Nucleus accumbens (tissue), 56 donors: Measurements from ENCODE around the gene LRMDA.

ENCODE experiments used
- DNase-seq, 56 donors: peaks; one replicate each; lab custom pipeline; 2025; lab: John Stamatoyannopoulos, UW

Gene LRMDA

DNA sequence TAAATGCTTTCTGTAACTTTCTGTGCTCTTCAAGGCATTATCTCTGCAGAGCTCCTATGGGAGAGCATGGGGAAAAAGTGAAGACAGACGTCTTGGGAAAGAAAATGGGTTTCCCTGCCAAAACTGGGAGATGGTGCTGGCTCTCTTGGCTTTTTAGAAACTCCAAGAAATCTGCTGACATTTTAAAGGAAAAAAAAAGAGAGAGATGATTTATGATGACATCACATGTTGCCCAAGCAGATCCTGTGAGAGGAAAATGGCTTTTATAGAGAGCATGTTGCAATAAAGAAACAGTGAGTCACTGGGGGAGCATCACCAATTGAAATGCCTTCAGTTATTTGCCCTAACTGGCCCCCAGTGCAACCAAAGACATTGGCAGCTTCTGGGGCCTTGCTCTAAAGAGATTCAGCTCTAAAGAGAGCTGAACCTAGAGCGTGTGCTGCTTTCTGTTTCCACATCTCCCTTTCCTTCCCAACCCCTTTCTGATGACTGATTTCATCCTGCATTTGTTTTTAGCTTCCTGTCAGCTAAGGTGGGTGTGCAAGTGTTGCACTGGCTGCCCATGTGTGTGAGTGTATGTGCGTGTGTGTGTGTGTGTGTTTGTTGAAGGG is 37.7 kb downstream of the LRMDA start:
- DNase-seq: peak in 1 of 56 donors; percentile 3

- DNase-seq: no peak
Measured at GRCh38 chr10:75470901-75471300, 39.5 kb downstream of the LRMDA start.

GRCh38 chr10:75472685-75473084 is 41.3 kb downstream of the LRMDA start:
- DNase-seq: no peak

GRCh38 chr10:75474106-75474505 is 42.7 kb downstream of the LRMDA start:
- DNase-seq: no peak

DNA sequence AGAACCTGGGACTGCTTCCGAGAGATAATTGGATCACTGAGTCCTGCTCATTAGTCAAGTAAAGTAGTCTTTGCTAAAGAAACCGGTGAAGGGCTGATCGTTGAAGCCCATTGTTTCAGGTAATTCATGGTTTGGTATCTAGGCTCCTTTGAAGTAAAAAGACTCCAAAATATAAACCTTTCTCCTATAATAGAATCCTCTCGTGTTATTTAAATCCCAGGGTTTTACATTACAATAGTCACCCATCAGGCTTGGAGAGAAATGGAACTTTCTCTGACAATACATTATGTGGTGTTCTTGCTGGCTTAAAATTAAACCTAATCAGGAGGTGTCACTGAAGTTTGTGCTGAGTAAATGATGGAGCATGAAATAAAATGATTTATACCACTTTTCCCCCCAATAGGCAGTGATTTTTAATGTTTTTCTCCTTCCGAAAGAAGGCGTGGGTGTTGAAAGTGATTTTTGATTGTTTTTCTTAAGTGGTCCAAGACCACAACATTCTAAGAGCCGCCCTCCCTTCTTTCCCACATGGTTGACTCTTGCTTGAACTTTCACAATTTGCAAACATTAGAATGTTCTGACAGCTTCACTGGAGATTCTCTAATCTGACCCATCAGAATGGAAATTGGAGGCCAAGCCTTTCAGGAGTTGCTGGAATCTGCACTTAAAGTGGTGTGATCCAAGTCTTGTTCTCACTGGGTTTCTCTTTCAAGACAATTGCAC is 44.2 kb downstream of the LRMDA start:
- DNase-seq: no peak

DNA sequence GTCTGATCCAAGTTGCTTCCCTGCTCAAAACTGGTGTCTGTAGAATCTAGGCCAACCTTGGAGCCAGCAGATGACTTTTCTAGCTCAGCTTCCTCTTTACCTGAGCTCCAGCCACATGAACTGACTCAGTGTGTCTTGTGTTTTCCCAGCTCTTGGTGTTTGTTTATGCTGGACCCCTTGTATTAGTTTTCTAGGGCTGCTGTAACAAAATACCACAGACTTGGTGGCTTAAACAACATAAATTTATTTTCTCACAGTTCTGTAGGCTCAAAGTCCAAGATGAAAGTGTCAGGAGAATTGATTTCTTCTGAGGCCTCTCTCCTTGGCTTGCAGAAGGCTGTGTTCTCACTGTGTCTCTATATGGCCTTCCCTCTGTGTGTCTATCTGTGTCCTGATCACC is 45.1 kb downstream of the LRMDA start:
- no peak for DNase-seq

DNA sequence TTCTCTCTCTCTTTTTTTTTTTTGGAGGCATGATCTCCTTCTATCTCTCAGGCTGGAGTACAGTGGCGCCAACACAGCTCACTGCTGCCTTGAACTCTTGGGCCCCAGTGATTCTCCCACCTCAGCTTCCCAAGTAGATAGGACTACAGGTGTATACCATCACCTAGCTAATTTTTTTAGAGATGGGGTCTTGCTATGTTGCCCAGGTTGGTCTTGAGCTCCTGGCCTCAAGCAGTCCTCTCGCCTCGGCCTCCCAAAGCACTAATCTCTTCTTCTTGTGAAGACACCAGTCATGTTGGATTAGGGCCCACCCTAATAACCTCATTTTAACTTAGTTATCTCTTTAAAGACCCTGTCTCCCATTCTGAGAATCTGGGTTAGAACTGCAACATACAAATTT is 45.6 kb downstream of the LRMDA start:
- DNase-seq: no peak

DNA sequence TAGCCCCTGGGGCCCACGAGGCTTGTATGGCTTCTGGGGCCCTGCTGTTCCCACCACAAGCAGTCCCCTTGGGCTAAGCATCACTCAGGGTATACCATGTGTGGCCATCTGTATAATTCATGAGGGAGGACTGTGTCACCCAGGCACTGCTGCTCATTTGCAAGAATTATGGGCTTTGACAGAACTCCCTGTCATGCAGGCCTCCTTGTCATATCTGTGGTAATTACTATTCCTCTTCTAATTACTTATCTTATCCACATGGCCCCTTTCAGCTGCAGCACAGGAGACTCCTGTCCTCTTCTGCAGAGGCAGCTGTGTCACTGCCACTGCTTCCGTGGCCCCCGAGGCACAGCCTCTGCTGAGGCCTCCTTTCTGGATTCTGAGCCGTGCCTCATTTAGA is 46.3 kb downstream of the LRMDA start:
- no peak for DNase-seq

DNA sequence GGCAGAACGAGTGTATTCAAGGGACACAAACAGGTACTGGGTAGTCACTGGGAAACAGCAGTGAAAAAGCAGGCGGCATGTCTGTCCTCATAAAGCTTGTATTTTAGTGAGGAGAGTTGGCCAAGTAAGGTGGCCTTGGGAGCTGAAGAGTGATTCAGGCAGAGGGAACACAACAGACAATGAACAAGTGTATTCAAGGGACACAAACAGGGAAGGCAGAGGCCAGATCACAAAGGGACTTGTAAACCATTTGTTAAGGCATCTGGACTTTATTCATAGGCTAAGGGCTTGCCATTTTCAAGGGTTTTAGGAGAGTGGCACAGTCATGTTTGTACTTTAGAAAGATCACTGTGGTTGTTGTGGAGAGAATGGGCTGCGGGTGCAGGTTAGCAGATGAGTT is 49.0 kb downstream of the LRMDA start:
- DNase-seq: no peak

DNA sequence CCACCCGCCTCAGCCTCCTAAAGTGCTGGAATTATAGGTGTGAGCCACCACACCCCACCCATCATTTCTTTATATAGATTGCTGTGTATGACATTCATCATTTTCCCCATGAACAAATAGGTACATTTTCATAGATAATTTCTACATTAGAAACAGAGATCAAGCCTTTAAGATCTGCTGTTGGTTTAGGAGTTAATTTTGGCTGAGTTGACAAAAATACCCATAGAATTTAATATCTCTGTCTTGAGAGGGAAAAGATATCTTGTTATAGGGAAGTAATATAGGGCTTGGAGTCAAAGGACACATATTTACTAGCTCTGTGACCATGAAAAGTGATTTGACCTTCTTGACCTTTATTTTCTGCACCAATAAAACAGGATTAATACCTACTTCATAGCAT is 51.8 kb downstream of the LRMDA start:
- no peak for DNase-seq

DNA sequence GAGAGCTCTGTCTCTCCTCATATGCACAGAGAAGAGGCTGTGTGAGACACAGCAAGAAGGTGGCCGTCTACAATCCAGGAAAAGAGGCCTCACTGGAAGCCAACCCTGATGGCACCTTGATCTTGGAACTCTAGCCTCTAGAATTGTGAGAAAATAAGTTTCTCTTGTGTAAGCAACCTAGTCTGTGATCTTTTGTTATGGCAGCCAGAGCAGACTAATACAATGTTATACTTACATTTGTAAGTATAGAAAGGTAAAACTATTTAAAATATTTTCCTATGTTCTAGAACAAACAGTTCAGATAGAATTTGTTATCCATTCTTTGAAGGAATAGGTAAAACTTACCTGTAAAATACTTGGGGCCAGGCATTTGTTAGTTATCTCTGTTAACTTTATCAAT is 53.3 kb downstream of the LRMDA start:
- no peak for DNase-seq

- no peak for DNase-seq
Measured at GRCh38 chr10:75486591-75486990, 55.2 kb downstream of the LRMDA start.

GRCh38 chr10:75487087-75487754 is 55.8 kb downstream of the LRMDA start:
- DNase-seq: no peak

DNA sequence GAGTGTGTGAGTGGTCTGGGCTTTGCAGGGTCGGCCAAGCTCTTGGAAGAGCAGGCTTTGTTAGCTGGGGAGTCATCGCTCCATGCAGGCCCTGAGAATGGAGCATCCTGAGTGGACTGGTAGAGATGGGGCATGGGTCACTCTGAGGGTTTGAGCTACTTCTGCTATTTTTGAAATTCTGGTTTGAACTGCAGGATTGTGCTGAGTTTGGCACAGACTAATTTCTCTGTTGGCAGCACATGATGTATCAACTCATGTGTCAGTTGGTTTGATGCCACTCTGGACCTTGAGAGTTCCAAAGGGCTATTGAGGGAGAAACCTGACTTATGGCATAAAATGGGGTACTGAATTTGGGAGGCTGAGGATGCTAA is 56.3 kb downstream of the LRMDA start:
- no peak for DNase-seq

DNA sequence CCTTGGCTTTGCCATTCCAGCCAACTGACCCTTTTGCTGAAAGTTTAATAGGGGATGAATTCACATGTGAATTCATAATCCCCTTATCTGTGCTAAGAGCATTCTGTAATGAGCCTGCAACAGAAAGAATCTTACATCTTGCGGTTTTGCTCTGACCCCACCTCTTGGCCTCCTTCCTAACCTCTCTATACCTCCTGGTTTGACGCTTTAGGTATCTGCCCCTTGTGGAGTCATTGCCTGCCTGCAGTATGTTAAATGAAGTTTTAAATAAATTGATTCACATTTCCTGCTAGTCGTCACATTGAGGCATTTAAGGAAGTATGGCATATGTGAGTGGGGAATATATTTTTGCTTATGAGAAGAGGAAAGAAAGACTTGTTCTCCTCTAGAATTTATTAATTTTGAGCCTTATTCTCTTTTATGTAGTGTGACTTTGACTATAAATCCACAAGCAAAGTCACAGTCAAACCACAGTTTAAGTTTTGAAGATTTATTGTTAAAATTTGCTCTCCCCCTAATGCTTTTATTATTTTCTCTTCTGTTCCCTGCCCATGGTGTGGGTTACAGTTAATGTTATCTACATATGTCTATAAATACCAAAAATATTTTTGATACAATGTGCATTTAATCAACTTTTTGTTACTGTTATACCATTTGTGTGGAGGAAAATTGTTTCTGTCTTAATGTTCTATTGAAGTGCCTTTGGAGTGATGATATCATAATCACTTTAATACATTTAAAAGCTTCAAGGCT is 60.9 kb downstream of the LRMDA start:
- no peak for DNase-seq

- DNase-seq: no peak
Measured at GRCh38 chr10:75493464-75493863, 62.0 kb downstream of the LRMDA start.

DNA sequence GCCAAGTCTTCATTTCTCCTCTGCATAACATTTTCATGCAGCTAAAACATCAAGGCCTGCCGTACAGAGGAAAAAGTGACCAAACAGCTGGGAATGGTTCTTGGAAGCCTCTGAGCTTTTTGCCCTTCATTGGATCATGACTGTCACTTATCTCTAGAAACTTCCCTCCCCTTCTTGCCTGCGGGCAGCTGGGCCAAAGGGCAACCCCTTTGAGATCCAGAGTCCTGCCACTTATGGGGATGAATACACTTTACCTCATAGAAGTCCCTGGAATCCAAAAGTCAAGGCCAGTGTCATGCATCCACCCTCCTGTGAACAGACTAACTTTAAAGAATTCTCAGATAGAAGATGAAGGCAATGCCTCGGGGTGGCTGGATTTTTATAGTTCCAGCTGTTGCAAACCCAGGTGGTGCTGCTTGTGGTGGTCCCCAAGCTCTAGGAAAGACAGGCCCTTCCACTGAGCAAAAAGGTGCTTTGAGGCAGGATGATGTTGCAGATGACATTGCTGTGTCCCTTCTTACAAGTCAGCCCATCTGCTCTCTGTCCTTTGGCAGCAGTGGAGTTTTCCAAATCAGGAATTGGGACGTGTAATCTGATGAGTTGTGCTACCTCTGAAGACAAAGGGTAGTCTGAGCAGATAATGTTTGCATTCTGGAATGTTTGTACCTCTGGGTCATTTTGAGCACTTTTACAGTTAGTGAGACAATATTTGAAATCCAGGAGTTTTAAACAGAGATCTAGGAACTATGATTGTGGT is 64.2 kb downstream of the LRMDA start:
- DNase-seq: no peak

- no peak for DNase-seq
Measured at GRCh38 chr10:75496191-75496567, 64.8 kb downstream of the LRMDA start.

- DNase-seq: no peak
Measured at GRCh38 chr10:75497997-75498883, 66.8 kb downstream of the LRMDA start.
